Loucy (cell line): ENCODE results near the gene CEP128.

Experiments used
- H2AFZ ChIP-seq: fragments of 200-600 bp; sonication (generic); 2 replicates; pipeline ENCODE4 v1.6.0; 2016; ENCODE audit warnings: antibody characterized with exemption, mild to moderate bottlenecking, low read length, moderate library complexity
- H3F3A ChIP-seq: fragments of 200-600 bp; 2 replicates; pipeline ENCODE4 v1.6.0; 2016; ENCODE audit warnings: antibody characterized with exemption, low read depth, mild to moderate bottlenecking
- H3K27me3 ChIP-seq: fragments of 200-600 bp; sonication (generic); 2 replicates; pipeline ENCODE4 v1.6.1; 2014; ENCODE audit warnings: low read length, mild to moderate bottlenecking; ENCODE audit not compliant: insufficient read depth, poor library complexity, severe bottlenecking
- H3K36me3 ChIP-seq: fragments of 200-600 bp; sonication (generic); 2 replicates; pipeline ENCODE4 v1.6.1; 2016; ENCODE audit warnings: low read length; ENCODE audit not compliant: insufficient read depth
- H3K4me1 ChIP-seq: fragments of 200-600 bp; sonication (generic); 2 replicates; pipeline ENCODE4 v1.5.1; 2014; ENCODE audit warnings: low read length, mild to moderate bottlenecking; ENCODE audit not compliant: insufficient read depth, poor library complexity, severe bottlenecking
- H3K4me2 ChIP-seq: fragments of 200-600 bp; sonication (generic); 2 replicates; pipeline ENCODE4 v1.6.0; 2014; ENCODE audit warnings: antibody characterized with exemption, low read length, low read depth, mild to moderate bottlenecking; ENCODE audit not compliant: poor library complexity, severe bottlenecking
- H3K4me3 ChIP-seq: fragments of 200-600 bp; sonication (generic); 2 replicates; pipeline ENCODE4 v1.5.1; 2014; ENCODE audit warnings: low read length, mild to moderate bottlenecking, mixed read lengths; ENCODE audit not compliant: poor library complexity, severe bottlenecking
- H3K79me2 ChIP-seq: fragments of 200-600 bp; sonication (generic); 2 replicates; pipeline ENCODE4 v1.6.1; 2014; ENCODE audit warnings: low read length; ENCODE audit not compliant: insufficient read depth
- H3K9ac ChIP-seq: fragments of 200-600 bp; sonication (generic); 2 replicates; pipeline ENCODE4 v1.6.0; 2014; ENCODE audit warnings: mild to moderate bottlenecking, low read depth, low read length, moderate library complexity; ENCODE audit not compliant: poor library complexity, severe bottlenecking
- H3K9me2 ChIP-seq: fragments of 200-600 bp; sonication (generic); replicated peaks from 2 replicates; pipeline ENCODE4 v1.6.1; 2016; ENCODE audit warnings: low read depth, low read length, mixed read lengths
- H3K9me3 ChIP-seq: fragments of 200-600 bp; sonication (generic); 2 replicates; pipeline ENCODE4 v1.6.1; 2014; ENCODE audit warnings: mild to moderate bottlenecking, antibody characterized with exemption, low read length, low read depth; ENCODE audit not compliant: insufficient read depth
- H4K20me1 ChIP-seq: fragments of 200-600 bp; sonication (generic); 2 replicates; pipeline ENCODE4 v1.6.0; 2014; ENCODE audit warnings: antibody characterized with exemption, low read length, mild to moderate bottlenecking; ENCODE audit not compliant: insufficient read depth, poor library complexity, severe bottlenecking
- CTCF ChIP-seq: fragments of 200-600 bp; sonication (generic); conservative IDR thresholded peaks from 2 replicates; pipeline ENCODE4 v1.5.1; 2014; ENCODE audit warnings: mild to moderate bottlenecking, antibody characterized with exemption, low read length
- EZH2phosphoT487 ChIP-seq: fragments of 200-600 bp; IDR thresholded peaks from 2 replicates; pipeline ENCODE4 v1.6.1; 2018; ENCODE audit warnings: antibody characterized with exemption, mild to moderate bottlenecking, moderate library complexity, borderline replicate concordance

CEP128 gene

GRCh38 chr14:80653956-80654355 is 287.6 kb downstream of the CEP128 start:
- H3F3A ChIP-seq = no peaks in the 10 kb centered on the region
- no peaks in the 10 kb centered on the region for H3K9me2 ChIP-seq
- no peaks in the 10 kb centered on the region for H3K9me3 ChIP-seq
- H3K36me3 ChIP-seq = no peaks in the 10 kb centered on the region
- no peaks in the 10 kb centered on the region for H3K79me2 ChIP-seq
- peaks cover 8% of the 10 kb centered on the region for H3K4me1 ChIP-seq
- no peak overlapping the region for H3K4me3 ChIP-seq
- no peak overlapping the region for H3K4me2 ChIP-seq
- H2AFZ ChIP-seq = no peak overlapping the region
- H4K20me1 ChIP-seq = no peaks in the 10 kb centered on the region
- no peak for TF ChIP-seq CTCF
- TF ChIP-seq EZH2phosphoT487 = no peak
- H3K9ac ChIP-seq = no peak overlapping the region
- no peaks in the 10 kb centered on the region for H3K27me3 ChIP-seq

- Histone ChIP-seq H3K9me3 (no peaks in the 10 kb centered on the region), H3K9me2 (no peaks in the 10 kb centered on the region), H3K27me3 (no peaks in the 10 kb centered on the region), H2AFZ (no peak overlapping the region), H3K79me2 (no peaks in the 10 kb centered on the region), H3K36me3 (no peaks in the 10 kb centered on the region; the same call in 1 of the 2 replicates), H3K4me1 (no peaks in the 10 kb centered on the region), H3K4me3 (no peak overlapping the region), H4K20me1 (no peaks in the 10 kb centered on the region), H3F3A (no peaks in the 10 kb centered on the region), H3K4me2 (no peak overlapping the region), H3K9ac (no peak overlapping the region)
- TF ChIP-seq EZH2phosphoT487 (no peak), CTCF (no peak)
Measured at GRCh38 chr14:80645667-80646413, 295.7 kb downstream of the CEP128 start.

GRCh38 chr14:80644826-80645225 is 296.7 kb downstream of the CEP128 start:
- H3K4me3 ChIP-seq = no peak overlapping the region
- H3K9ac ChIP-seq = no peak overlapping the region
- H3K9me3 ChIP-seq = no peaks in the 10 kb centered on the region
- H3K36me3 ChIP-seq = no peaks in the 10 kb centered on the region; the same call in 1 of the 2 replicates
- no peak for TF ChIP-seq EZH2phosphoT487
- TF ChIP-seq CTCF = no peak
- no peak overlapping the region for H2AFZ ChIP-seq
- H4K20me1 ChIP-seq = no peaks in the 10 kb centered on the region
- H3K79me2 ChIP-seq = no peaks in the 10 kb centered on the region
- H3K9me2 ChIP-seq = no peaks in the 10 kb centered on the region
- H3K4me2 ChIP-seq = no peak overlapping the region
- H3K27me3 ChIP-seq = no peaks in the 10 kb centered on the region
- H3K4me1 ChIP-seq = no peaks in the 10 kb centered on the region
- no peaks in the 10 kb centered on the region for H3F3A ChIP-seq
